HG03066 (cell line): ENCODE measurements around the gene LRRC45.

Experiments used
- ATAC-seq: cut with Tn5 transposase; IDR thresholded peaks from one replicate; pipeline ENCODE4 v1.9.1; 2021; ENCODE audit warnings: low read depth; ENCODE audit not compliant: unreplicated experiment

LRRC45 gene

GRCh38 chr17:82060614-82061013 is 37.5 kb downstream of the LRRC45 start:
- ATAC-seq, result no peak

- ATAC-seq, result no peak
These were observed 38.2 kb downstream of the LRRC45 start for GRCh38 chr17:82061047-82061925.

GRCh38 chr17:82062076-82062983 is 39.2 kb downstream of the LRRC45 start:
- ATAC-seq, result no peak

- no peak for ATAC-seq
These were observed 39.9 kb downstream of the LRRC45 start for GRCh38 chr17:82062984-82063368.

GRCh38 chr17:82063424-82064415 is 40.6 kb downstream of the LRRC45 start:
- no peak for ATAC-seq

- ATAC-seq, result no peak
These were observed 41.5 kb downstream of the LRRC45 start for GRCh38 chr17:82064433-82065192.

GRCh38 chr17:82065193-82065637 is 42.1 kb downstream of the LRRC45 start:
- ATAC-seq, result peak; percentile 29

GRCh38 chr17:82065638-82066303 is 42.7 kb downstream of the LRRC45 start, which contains the start of gene DUS1L:
TSS of gene DUS1L (minus strand) at chr17:82065804. CDS start at chr17:82065059, 745 bp downstream.
- peak; percentile 63 for ATAC-seq

GRCh38 chr17:82070611-82071010 is 47.5 kb downstream of the LRRC45 start:
- ATAC-seq, result no peak

GRCh38 chr17:82072827-82073226 is 49.7 kb downstream of the LRRC45 start:
- ATAC-seq, result no peak

- ATAC-seq, result no peak
These were observed 50.3 kb downstream of the LRRC45 start for GRCh38 chr17:82073446-82073845.

GRCh38 chr17:82076018-82076784 is 53.1 kb downstream of the LRRC45 start:
- ATAC-seq, result no peak

GRCh38 chr17:82076785-82077591 is 53.9 kb downstream of the LRRC45 start:
- ATAC-seq, result no peak

GRCh38 chr17:82077617-82078358 is 54.7 kb downstream of the LRRC45 start:
- ATAC-seq, result no peak

GRCh38 chr17:82078433-82078832 is 55.3 kb downstream of the LRRC45 start:
- ATAC-seq, result no peak

- no peak for ATAC-seq
These were observed 56.0 kb downstream of the LRRC45 start for GRCh38 chr17:82079001-82079677.
